Endothelial cell of umbilical vein (primary cell): Measurements from ENCODE around the gene ST6GALNAC3. TPM values are rescaled to one million over a fixed set of nuclear protein-coding genes. Genes with fewer than 3 reads are reported as not detected.

Source experiments
- BruUV-seq: library from RNA; stranded (reverse); fragments of 400-500 nt; replicated peaks from 2 replicates; lab custom pipeline; 2021; lab: Mats Ljungman, UMichigan
- CTCF ChIA-PET: fragments of 300-600, 350-600 bp; sonication (Branson Sonifier 250); formaldehyde crosslinking; loops from one replicate; lab custom pipeline; 2021; ENCODE audit warnings: antibody characterized with exemption, inconsistent platforms; lab: Charles Lee
- POLR2A ChIA-PET: fragments of 300-600, 350-600 bp; sonication (Branson Sonifier 250); formaldehyde crosslinking; loops from one replicate; lab custom pipeline; 2021; ENCODE audit warnings: antibody characterized with exemption, inconsistent platforms; lab: Charles Lee
- DNase-seq: peaks from one replicate; pipeline ENCODE4 v3.0.0-alpha.2; 2011; ENCODE audit warnings: low read depth, low spot score
- FAIRE-seq: peaks from 2 replicates; lab custom pipeline; 2011; peaks lifted over from hg19 to GRCh38; lab: Jason Lieb, UNC
- H2AFZ ChIP-seq: 2 replicates; pipeline ENCODE4 v1.6.0; 2012; ENCODE audit warnings: low read depth, low read length, control low read depth, inconsistent platforms
- H3K27ac ChIP-seq: 2 replicates; pipeline ENCODE4 v1.5.1; 2011; ENCODE audit warnings: low read depth, mild to moderate bottlenecking, control low read depth, low read length, moderate library complexity; ENCODE audit not compliant: insufficient read depth
- H3K27me3 ChIP-seq, 2 experiments: 2 replicates each; pipeline versions ENCODE4 v1.6.0 to v1.6.1; 2011; ENCODE audit warnings: low read length in 2 of 2, mixed read lengths in 1 of 2; ENCODE audit not compliant: control insufficient read depth in 2 of 2, insufficient read depth in 2 of 2
- H3K36me3 ChIP-seq, 2 experiments: 2 replicates in 1 of 2; 3 replicates in 1 of 2; pipeline ENCODE4 v1.5.1; 2011; ENCODE audit warnings: low read length in 2 of 2, mild to moderate bottlenecking in 1 of 2, moderate library complexity in 1 of 2; ENCODE audit not compliant: control insufficient read depth in 2 of 2, insufficient read depth in 2 of 2; ENCODE audit errors: extremely low read depth in 1 of 2
- H3K4me1 ChIP-seq: 3 replicates; pipeline ENCODE4 v1.5.1; 2011; ENCODE audit warnings: mild to moderate bottlenecking, low read length; ENCODE audit not compliant: control insufficient read depth, insufficient read depth; ENCODE audit errors: extremely low read depth
- H3K4me2 ChIP-seq: 2 replicates; pipeline ENCODE4 v1.6.1; 2011; ENCODE audit warnings: low read length, control low read depth, mixed read lengths; ENCODE audit not compliant: insufficient read depth
- H3K4me3 ChIP-seq, 3 experiments: fragments of 200-600 bp in 1 of 3; sonication (generic), shearing (Covaris generic) in 1 of 3; replicated peaks in 1 of 3; 2 replicates each; pipeline ENCODE4 v1.5.1; 2011 to 2016; ENCODE audit warnings: control low read depth in 3 of 3, low read length in 3 of 3, mild to moderate bottlenecking in 2 of 3, inconsistent platforms in 1 of 3, low read depth in 1 of 3, moderate library complexity in 1 of 3; ENCODE audit not compliant: insufficient read depth in 1 of 3
- H3K79me2 ChIP-seq: 2 replicates; pipeline ENCODE4 v1.6.0; 2012; ENCODE audit warnings: low read length, inconsistent platforms; ENCODE audit not compliant: control insufficient read depth, insufficient read depth
- H3K9ac ChIP-seq: replicated peaks from 2 replicates; pipeline ENCODE3; 2011; ENCODE audit warnings: low read length, control low read depth; ENCODE audit not compliant: insufficient read depth; ENCODE audit errors: extremely low read depth
- H3K9me1 ChIP-seq: replicated peaks from 3 replicates; pipeline ENCODE4 v1.6.0; 2011; ENCODE audit warnings: mild to moderate bottlenecking, low read length; ENCODE audit not compliant: control insufficient read depth, insufficient read depth; ENCODE audit errors: extremely low read depth
- H3K9me3 ChIP-seq: replicated peaks from 2 replicates; pipeline ENCODE4 v1.5.1; 2012; ENCODE audit warnings: low read length, inconsistent platforms; ENCODE audit not compliant: control insufficient read depth, insufficient read depth
- H4K20me1 ChIP-seq: replicated peaks from 2 replicates; pipeline ENCODE3; 2011; ENCODE audit warnings: mild to moderate bottlenecking, low read length; ENCODE audit not compliant: control insufficient read depth, insufficient read depth; ENCODE audit errors: extremely low read depth
- EZH2 ChIP-seq: IDR thresholded peaks from 2 replicates; pipeline ENCODE4 v1.6.1; 2012; ENCODE audit warnings: borderline replicate concordance, low read depth, mild to moderate bottlenecking, moderate library complexity, low read length, inconsistent platforms; ENCODE audit not compliant: severe bottlenecking
- FOS ChIP-seq: IDR thresholded peaks from 2 replicates; pipeline ENCODE4 v1.6.1; 2011; ENCODE audit warnings: mild to moderate bottlenecking, low read length, moderate library complexity, borderline replicate concordance; ENCODE audit not compliant: insufficient read depth
- GATA2 ChIP-seq: IDR thresholded peaks from 2 replicates; pipeline ENCODE4 v1.7.0; 2011; ENCODE audit warnings: low read depth, mild to moderate bottlenecking, moderate library complexity, mixed read lengths, low read length; ENCODE audit not compliant: insufficient read length, insufficient read depth
- JUN ChIP-seq: IDR thresholded peaks from 2 replicates; pipeline ENCODE4 v1.6.1; 2011; ENCODE audit warnings: borderline replicate concordance, low read depth; ENCODE audit not compliant: insufficient read length, insufficient read depth
- POLR2AphosphoS5 ChIP-seq: IDR thresholded peaks from 2 replicates; pipeline ENCODE4 v1.6.1; 2012; ENCODE audit warnings: low read depth, mild to moderate bottlenecking, control low read depth, low read length, moderate library complexity; ENCODE audit not compliant: insufficient read depth
- dilution Hi-C: fragments of 300-500 bp; cut with MboI; formaldehyde crosslinking; loops from one replicate; pipeline ENCODE4 v1.15.0; 2019; ENCODE audit warnings: low sequenced_read_pairs; ENCODE audit not compliant: extremely low pct_ligation_motif_present
- intact Hi-C: fragments of 100-400 bp; cut with micrococcal nuclease; formaldehyde crosslinking; loops from one replicate; pipeline ENCODE4 v1.10.0; 2022
- polyA plus RNA-seq, 4 experiments: library from polyadenylated mRNA; depleted of rRNA in 3 of 4; stranded (reverse) in 3 of 4; unstranded in 1 of 4; fragments of >200 nt; gene quantifications; 2 replicates each; pipeline versions ENCODE4 v1.2.1 to v1.2.3, GENCODE V29; 2011 to 2012; ENCODE audit warnings: missing spikeins in 1 of 4
- total RNA-seq: library from RNA; stranded (reverse); gene quantifications from 2 replicates; pipeline ENCODE4 v1.2.3, GENCODE V29; 2021
- TF ChIP-seq, protein P1 (sequence below): IDR thresholded peaks from 2 replicates; pipeline ENCODE4 v1.6.1; 2011; ENCODE audit not compliant: insufficient read depth, insufficient read length
- TF ChIP-seq, protein P2 (sequence below), 2 donors: IDR thresholded peaks; 1 replicate in 1 of 2; 2 replicates in 1 of 2; pipeline ENCODE4 v1.5.1; 2011; ENCODE audit warnings: low read length in 2 of 2, mild to moderate bottlenecking in 2 of 2, moderate library complexity in 2 of 2, control low read depth in 1 of 2, inconsistent platforms in 1 of 2, low read depth in 1 of 2; ENCODE audit not compliant: insufficient read depth in 1 of 2; ENCODE audit errors: extremely low read depth in 1 of 2

Gene ST6GALNAC3
- total and polyA plus RNA-seq, 2 donors (not counting 3 experiments of a cell fraction or from before 2014, with no cell fraction given): 7.6 to 48.3 TPM

DNA sequence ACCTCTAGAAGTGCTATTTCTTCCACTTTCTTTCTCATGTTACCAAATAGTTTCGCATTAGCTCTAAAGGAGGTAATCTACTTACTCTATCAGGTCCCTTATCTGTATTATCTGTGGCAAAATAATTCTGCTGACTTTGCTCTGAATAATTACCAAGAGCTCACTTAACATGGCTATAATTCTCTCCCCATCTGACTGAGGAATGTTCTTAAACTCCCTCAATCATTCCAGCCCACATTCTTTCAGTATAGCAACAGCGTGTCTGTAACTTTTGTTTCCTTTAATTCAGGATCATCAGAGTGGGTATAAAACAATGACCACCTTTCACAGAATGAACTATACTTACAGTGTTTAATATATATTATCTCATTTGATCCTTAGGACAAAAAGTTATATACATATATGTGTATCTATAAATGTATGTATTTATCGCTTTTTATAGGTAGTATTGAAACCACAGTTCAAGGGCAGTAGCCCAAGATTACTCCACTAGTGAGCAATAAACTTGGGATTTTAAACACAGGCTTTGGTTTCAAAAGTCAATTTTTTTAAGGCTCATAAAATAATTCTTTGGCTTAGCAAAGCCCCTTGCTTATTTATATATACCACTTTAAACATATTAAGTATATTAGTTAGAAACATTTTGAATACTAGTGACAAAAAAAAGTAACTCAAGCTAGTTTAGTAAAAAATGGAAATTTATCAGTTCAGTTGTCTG, 36.1 kb upstream of the ST6GALNAC3 start:
- H3K27me3 ChIP-seq: peaks cover 0 to 6% of the 10 kb centered on the region in 2 experiments
- no peak for TF ChIP-seq FOS
- no peak for TF ChIP-seq EZH2
- TF ChIP-seq, protein P1, sequence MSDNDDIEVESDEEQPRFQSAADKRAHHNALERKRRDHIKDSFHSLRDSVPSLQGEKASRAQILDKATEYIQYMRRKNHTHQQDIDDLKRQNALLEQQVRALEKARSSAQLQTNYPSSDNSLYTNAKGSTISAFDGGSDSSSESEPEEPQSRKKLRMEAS: no peak
- TF ChIP-seq JUN: no peak
- TF ChIP-seq POLR2AphosphoS5: no peak
- no peak for TF ChIP-seq GATA2
- TF ChIP-seq, protein P2, sequence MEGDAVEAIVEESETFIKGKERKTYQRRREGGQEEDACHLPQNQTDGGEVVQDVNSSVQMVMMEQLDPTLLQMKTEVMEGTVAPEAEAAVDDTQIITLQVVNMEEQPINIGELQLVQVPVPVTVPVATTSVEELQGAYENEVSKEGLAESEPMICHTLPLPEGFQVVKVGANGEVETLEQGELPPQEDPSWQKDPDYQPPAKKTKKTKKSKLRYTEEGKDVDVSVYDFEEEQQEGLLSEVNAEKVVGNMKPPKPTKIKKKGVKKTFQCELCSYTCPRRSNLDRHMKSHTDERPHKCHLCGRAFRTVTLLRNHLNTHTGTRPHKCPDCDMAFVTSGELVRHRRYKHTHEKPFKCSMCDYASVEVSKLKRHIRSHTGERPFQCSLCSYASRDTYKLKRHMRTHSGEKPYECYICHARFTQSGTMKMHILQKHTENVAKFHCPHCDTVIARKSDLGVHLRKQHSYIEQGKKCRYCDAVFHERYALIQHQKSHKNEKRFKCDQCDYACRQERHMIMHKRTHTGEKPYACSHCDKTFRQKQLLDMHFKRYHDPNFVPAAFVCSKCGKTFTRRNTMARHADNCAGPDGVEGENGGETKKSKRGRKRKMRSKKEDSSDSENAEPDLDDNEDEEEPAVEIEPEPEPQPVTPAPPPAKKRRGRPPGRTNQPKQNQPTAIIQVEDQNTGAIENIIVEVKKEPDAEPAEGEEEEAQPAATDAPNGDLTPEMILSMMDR (IDR thresholded peaks at IDR 0.05; ENCODE audit: extremely low read depth in 1 of 2, insufficient read depth in 1 of 2, low read depth in 1 of 2, low read length in 2 of 2): no peak
- DNase-seq (no peak), FAIRE-seq (no peak)
- H3K4me1 ChIP-seq: no peaks in the 10 kb centered on the region
- H3K79me2 ChIP-seq: no peaks in the 10 kb centered on the region
- intact Hi-C loops: loop anchor here (5.0 kb wide), 2 partner anchors 114 to 1089 kb away; no protein-coding TSS in a partner anchor
- dilution Hi-C loops: no loop called here
- no peak overlapping the region for H3K4me2 ChIP-seq
- BruUV-seq: no TSS peak
- H2AFZ ChIP-seq: no peak overlapping the region
- H4K20me1 ChIP-seq: no peaks in the 10 kb centered on the region
- no peak overlapping the region for H3K9ac ChIP-seq
- no peaks in the 10 kb centered on the region for H3K36me3 ChIP-seq
- no peak overlapping the region for H3K4me3 ChIP-seq
- ChIA-PET CTCF (interaction anchor here (1.1 kb wide), 1 partner anchor 116 kb away, joined by 4 read pairs; no protein-coding TSS in a partner anchor), POLR2A (no interaction called here)
- H3K27ac ChIP-seq: no peak overlapping the region
- no peaks in the 10 kb centered on the region for H3K9me1 ChIP-seq
- H3K9me3 ChIP-seq: no peaks in the 10 kb centered on the region
